ENCODE results near the gene MRPL42. TPM values are rescaled to one million over a fixed set of nuclear protein-coding genes. Genes with fewer than 3 reads are reported as not detected.

MRPL42 gene
- polyA plus RNA-seq, 1 donor (not counting 4 experiments of a cell fraction or from before 2014, with no cell fraction given) = 110 TPM

DNA sequence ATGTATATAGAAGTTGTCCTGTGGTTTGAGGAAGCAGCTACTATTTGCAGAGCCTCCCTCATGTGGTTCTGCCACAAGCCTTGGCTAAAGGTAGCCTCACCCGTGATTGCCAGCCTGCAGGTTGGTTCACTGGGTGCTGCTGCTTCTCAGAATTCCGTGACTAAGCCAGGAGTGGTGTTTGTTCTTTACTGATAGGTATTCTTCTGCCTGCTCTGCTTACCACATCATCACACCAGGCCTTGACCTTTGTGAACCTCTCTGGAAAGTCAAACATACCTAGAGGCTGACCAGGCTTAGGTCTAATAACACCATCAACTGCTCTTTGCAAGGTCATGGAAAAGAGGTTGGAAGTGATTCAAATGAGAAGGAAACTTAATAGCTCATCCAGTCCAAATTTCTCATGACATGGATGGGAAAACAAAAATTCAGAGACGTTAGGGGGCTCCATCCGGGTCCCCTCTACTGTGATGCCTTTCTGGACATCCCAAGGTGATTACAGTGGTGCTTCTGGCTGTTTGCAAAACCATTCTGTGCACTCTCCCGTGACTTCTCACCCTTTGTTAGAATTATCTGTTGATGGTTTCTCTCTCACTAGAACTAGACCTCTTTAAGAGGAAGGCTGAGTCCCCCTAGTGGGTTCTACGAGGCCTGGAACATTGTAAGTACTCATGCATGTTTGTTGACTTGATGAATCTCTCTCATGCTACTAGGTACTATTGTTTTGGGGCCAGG, 96.7 kb downstream of the MRPL42 start:
- Histone ChIP-seq H4K20me1 (ENCODE audit: control insufficient read depth, extremely low read depth, insufficient read depth, low read length) (no peaks in the 10 kb centered on the region), H3K4me1 (ENCODE audit: control insufficient read depth, extremely low read depth, insufficient read depth, low read length) (no peaks in the 10 kb centered on the region), H2AFZ (ENCODE audit: control insufficient read depth, low read length) (no peak overlapping the region), H3K36me3 (ENCODE audit: control insufficient read depth in 2 of 2, extremely low read depth in 1 of 2, insufficient read depth in 2 of 2, low read length in 2 of 2) (no peaks in the 10 kb centered on the region), H3K9me3 (ENCODE audit: control insufficient read depth, low read depth, low read length) (no peaks in the 10 kb centered on the region), H3K79me2 (ENCODE audit: control insufficient read depth, insufficient read depth, low read length) (no peaks in the 10 kb centered on the region), H3K4me2 (ENCODE audit: control insufficient read depth, extremely low read depth, insufficient read depth, low read depth, low read length) (no peak overlapping the region), H3K9me1 (ENCODE audit: control insufficient read depth, extremely low read depth, insufficient read depth, low read length) (no peaks in the 10 kb centered on the region), H3K27me3 (ENCODE audit: control insufficient read depth, extremely low read depth, insufficient read depth, low read length) (no peaks in the 10 kb centered on the region), H3K27ac (ENCODE audit: control insufficient read depth, insufficient read depth, low read length) (no peak overlapping the region), H3K9ac (ENCODE audit: control insufficient read depth, extremely low read depth, insufficient read depth, low read length) (no peak overlapping the region), H3K4me3 (ENCODE audit: control insufficient read depth in 2 of 3, extremely low read depth in 1 of 3, insufficient read depth in 2 of 3, low read depth in 1 of 3, low read length in 3 of 3) (no peak overlapping the region)
- FAIRE-seq (no peak), DNase-seq (ENCODE audit: low read depth, low spot score) (no peak)
- no peak for TF ChIP-seq EZH2 (IDR thresholded peaks at IDR 0.05; ENCODE audit: low read length)
- TF ChIP-seq, protein P1, sequence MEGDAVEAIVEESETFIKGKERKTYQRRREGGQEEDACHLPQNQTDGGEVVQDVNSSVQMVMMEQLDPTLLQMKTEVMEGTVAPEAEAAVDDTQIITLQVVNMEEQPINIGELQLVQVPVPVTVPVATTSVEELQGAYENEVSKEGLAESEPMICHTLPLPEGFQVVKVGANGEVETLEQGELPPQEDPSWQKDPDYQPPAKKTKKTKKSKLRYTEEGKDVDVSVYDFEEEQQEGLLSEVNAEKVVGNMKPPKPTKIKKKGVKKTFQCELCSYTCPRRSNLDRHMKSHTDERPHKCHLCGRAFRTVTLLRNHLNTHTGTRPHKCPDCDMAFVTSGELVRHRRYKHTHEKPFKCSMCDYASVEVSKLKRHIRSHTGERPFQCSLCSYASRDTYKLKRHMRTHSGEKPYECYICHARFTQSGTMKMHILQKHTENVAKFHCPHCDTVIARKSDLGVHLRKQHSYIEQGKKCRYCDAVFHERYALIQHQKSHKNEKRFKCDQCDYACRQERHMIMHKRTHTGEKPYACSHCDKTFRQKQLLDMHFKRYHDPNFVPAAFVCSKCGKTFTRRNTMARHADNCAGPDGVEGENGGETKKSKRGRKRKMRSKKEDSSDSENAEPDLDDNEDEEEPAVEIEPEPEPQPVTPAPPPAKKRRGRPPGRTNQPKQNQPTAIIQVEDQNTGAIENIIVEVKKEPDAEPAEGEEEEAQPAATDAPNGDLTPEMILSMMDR (optimal IDR thresholded peaks at IDR 0.05 in 1 of 3, IDR thresholded peaks at IDR 0.05 in 1 of 3, conservative IDR thresholded peaks at IDR 0.05 in 1 of 3; ENCODE audit: extremely low read depth in 1 of 3, insufficient read depth in 2 of 3, low read length in 3 of 3) = no peak
- dilution Hi-C loops (cut with MboI; ENCODE audit: extremely low pct_ligation_motif_present, low sequenced_read_pairs) = no loop called here

DNA sequence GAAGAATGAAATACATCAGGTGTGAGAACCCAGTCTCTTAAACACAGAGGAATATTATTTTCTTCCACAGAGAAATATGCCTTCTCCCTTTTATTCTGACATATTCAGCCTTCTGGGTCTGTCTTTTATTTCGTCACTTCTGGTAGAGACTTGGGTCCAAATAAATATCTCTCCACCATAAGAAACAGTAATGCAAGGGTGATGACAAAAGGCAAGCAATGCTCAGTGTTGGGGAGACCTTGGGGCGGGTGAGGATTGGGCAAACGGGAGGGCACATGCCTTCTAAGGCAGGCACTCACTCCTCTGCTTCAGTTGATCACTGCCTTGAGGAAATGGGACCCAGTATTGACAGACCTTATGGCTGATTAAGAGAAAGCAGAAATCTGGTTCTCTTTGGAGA, 98.4 kb downstream of the MRPL42 start:
- H3K9me3 ChIP-seq (ENCODE audit: control insufficient read depth, low read depth, low read length) = no peaks in the 10 kb centered on the region
- no peaks in the 10 kb centered on the region for H3K4me1 ChIP-seq (ENCODE audit: control insufficient read depth, extremely low read depth, insufficient read depth, low read length)
- H3K36me3 ChIP-seq (ENCODE audit: control insufficient read depth in 2 of 2, extremely low read depth in 1 of 2, insufficient read depth in 2 of 2, low read length in 2 of 2) = no peaks in the 10 kb centered on the region
- no peak overlapping the region for H3K4me2 ChIP-seq (ENCODE audit: control insufficient read depth, extremely low read depth, insufficient read depth, low read depth, low read length)
- no peak overlapping the region for H3K9ac ChIP-seq (ENCODE audit: control insufficient read depth, extremely low read depth, insufficient read depth, low read length)
- no peaks in the 10 kb centered on the region for H3K9me1 ChIP-seq (ENCODE audit: control insufficient read depth, extremely low read depth, insufficient read depth, low read length)
- no peak overlapping the region for H3K4me3 ChIP-seq (ENCODE audit: control insufficient read depth in 2 of 3, extremely low read depth in 1 of 3, insufficient read depth in 2 of 3, low read depth in 1 of 3, low read length in 3 of 3)
- H3K27me3 ChIP-seq (ENCODE audit: control insufficient read depth, extremely low read depth, insufficient read depth, low read length) = no peaks in the 10 kb centered on the region
- H4K20me1 ChIP-seq (ENCODE audit: control insufficient read depth, extremely low read depth, insufficient read depth, low read length) = no peaks in the 10 kb centered on the region
- no peak overlapping the region for H3K27ac ChIP-seq (ENCODE audit: control insufficient read depth, insufficient read depth, low read length)
- FAIRE-seq (no peak), DNase-seq (ENCODE audit: low read depth, low spot score) (no peak)
- no peak overlapping the region for H2AFZ ChIP-seq (ENCODE audit: control insufficient read depth, low read length)
- no peaks in the 10 kb centered on the region for H3K79me2 ChIP-seq (ENCODE audit: control insufficient read depth, insufficient read depth, low read length)
- dilution Hi-C loops (cut with MboI; ENCODE audit: extremely low pct_ligation_motif_present, low sequenced_read_pairs) = no loop called here
- TF ChIP-seq, protein P1 (optimal IDR thresholded peaks at IDR 0.05 in 1 of 3, IDR thresholded peaks at IDR 0.05 in 1 of 3, conservative IDR thresholded peaks at IDR 0.05 in 1 of 3; ENCODE audit: extremely low read depth in 1 of 3, insufficient read depth in 2 of 3, low read length in 3 of 3) = no peak
- no peak for TF ChIP-seq EZH2 (IDR thresholded peaks at IDR 0.05; ENCODE audit: low read length)

Small RNA genes lying within 50 kb of the gene (small RNA-seq; reads per million reads assigned to genes)
- gene RF00019 (ENCODE audit: insufficient read length in 3 of 3, low read depth in 3 of 3, low replicate concordance in 1 of 3) = 0 reads per million in 3 experiments

Other genes starting within 250 kb of the MRPL42 start
- 19.2 to 33.2 TPM (median 21.1 TPM) in 3 replicates for gene NUDT4, start 89.6 kb upstream of the MRPL42 start, polyA plus RNA-seq
- gene UBE2N, start 25.6 kb upstream of the MRPL42 start, polyA plus RNA-seq = 171 to 218 TPM (median 172 TPM) in 3 replicates
- gene SOCS2, start 105.2 kb downstream of the MRPL42 start, polyA plus RNA-seq = 10.9 to 15.0 TPM (median 14.2 TPM) in 3 replicates
- gene CRADD, start 209.9 kb downstream of the MRPL42 start, polyA plus RNA-seq = 11.2 to 13.6 TPM (median 13.5 TPM) in 3 replicates

All from keratinocyte (primary cell).